ENCODE results near the gene APOL1. TPM values are rescaled to one million over a fixed set of nuclear protein-coding genes. Genes with fewer than 3 reads are reported as not detected.
"Not testable (repeated sequence)": the region's sequence is repeated elsewhere in the genome, so short reads cannot be mapped to it uniquely, and the experiment has no call there.

The APOL1 gene
- total RNA-seq, 2 donors from 2014 or later, result 19.6 to 22.9 TPM

GRCh38 chr22:36251979-36252608 lies 839 bp upstream of the APOL1 start:
- 91% methylated on average over 7 of the region's 7 CpGs for WGBS
- H3K9me3 ChIP-seq; H3K4me1 ChIP-seq (replicated peaks); DNase-seq (ENCODE audit: low spot score); intact Hi-C loops (cut with DNase I); H3K27me3 ChIP-seq (replicated peaks; ENCODE audit: insufficient read depth); H3K36me3 ChIP-seq; H3K4me3 ChIP-seq: not testable (repeated sequence)
- peak overlapping the region in 1 of 2 donors; percentile 83 for H3K27ac ChIP-seq

GRCh38 chr22:36253523-36254490 lies 874 bp downstream of the APOL1 start:
- Histone ChIP-seq H3K27me3 (replicated peaks; ENCODE audit: insufficient read depth) (no peaks in the 10 kb centered on the region), H3K9me3 (no peaks in the 10 kb centered on the region), H3K4me1 (replicated peaks) (peaks cover 3% of the 10 kb centered on the region), H3K27ac (peak overlapping the region; percentile 76 to 83), H3K4me3 (peak overlapping the region; percentile 40 to 42), H3K36me3 (no peaks in the 10 kb centered on the region)
- DNase-seq (ENCODE audit: low spot score), result peak; percentile 33
- TF ChIP-seq POLR2A (IDR thresholded peaks at IDR 0.05), result no peak
- intact Hi-C loops (cut with DNase I), result no loop called here
- 55% methylated on average over 7 of the region's 7 CpGs for WGBS

GRCh38 chr22:36255572-36255971 lies 2.6 kb downstream of the APOL1 start:
- DNase-seq (ENCODE audit: low spot score); H3K27me3 ChIP-seq (replicated peaks; ENCODE audit: insufficient read depth); H3K9me3 ChIP-seq; H3K4me3 ChIP-seq; H3K36me3 ChIP-seq; intact Hi-C loops (cut with DNase I); H3K4me1 ChIP-seq (replicated peaks): not testable (repeated sequence)
- peak overlapping the region in 1 of 2 donors; percentile 53 for H3K27ac ChIP-seq
- 83% methylated on average over 1 of the region's 5 CpGs for WGBS

- no peak for DNase-seq (ENCODE audit: low spot score)
- intact Hi-C loops (cut with DNase I), result no loop called here
- WGBS, result 86% methylated on average over 3 of the region's 3 CpGs
Observed at GRCh38 chr22:36256478-36256877, 3.5 kb downstream of the APOL1 start.

GRCh38 chr22:36257308-36257707 lies 4.4 kb downstream of the APOL1 start:
- intact Hi-C loops (cut with DNase I), result no loop called here

More at GRCh38 chr22:36256478-36256877, 3.5 kb downstream of the APOL1 start:
- Histone ChIP-seq H3K27ac (no peak overlapping the region), H3K4me1 (replicated peaks) (peaks cover 3% of the 10 kb centered on the region), H3K4me3 (no peak overlapping the region), H3K36me3 (no peaks in the 10 kb centered on the region), H3K9me3 (no peaks in the 10 kb centered on the region), H3K27me3 (replicated peaks; ENCODE audit: insufficient read depth) (no peaks in the 10 kb centered on the region)
- TF ChIP-seq POLR2A (IDR thresholded peaks at IDR 0.05) (no peak), POLR2AphosphoS5 (IDR thresholded peaks at IDR 0.05) (no peak)
- TF ChIP-seq, protein P1, sequence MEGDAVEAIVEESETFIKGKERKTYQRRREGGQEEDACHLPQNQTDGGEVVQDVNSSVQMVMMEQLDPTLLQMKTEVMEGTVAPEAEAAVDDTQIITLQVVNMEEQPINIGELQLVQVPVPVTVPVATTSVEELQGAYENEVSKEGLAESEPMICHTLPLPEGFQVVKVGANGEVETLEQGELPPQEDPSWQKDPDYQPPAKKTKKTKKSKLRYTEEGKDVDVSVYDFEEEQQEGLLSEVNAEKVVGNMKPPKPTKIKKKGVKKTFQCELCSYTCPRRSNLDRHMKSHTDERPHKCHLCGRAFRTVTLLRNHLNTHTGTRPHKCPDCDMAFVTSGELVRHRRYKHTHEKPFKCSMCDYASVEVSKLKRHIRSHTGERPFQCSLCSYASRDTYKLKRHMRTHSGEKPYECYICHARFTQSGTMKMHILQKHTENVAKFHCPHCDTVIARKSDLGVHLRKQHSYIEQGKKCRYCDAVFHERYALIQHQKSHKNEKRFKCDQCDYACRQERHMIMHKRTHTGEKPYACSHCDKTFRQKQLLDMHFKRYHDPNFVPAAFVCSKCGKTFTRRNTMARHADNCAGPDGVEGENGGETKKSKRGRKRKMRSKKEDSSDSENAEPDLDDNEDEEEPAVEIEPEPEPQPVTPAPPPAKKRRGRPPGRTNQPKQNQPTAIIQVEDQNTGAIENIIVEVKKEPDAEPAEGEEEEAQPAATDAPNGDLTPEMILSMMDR (IDR thresholded peaks at IDR 0.05), result no peak

More at GRCh38 chr22:36257308-36257707, 4.4 kb downstream of the APOL1 start:
- H3K4me1 ChIP-seq (replicated peaks), result peaks cover 3% of the 10 kb centered on the region
- no peaks in the 10 kb centered on the region for H3K9me3 ChIP-seq
- 83% methylated on average over 7 of the region's 8 CpGs for WGBS
- H3K36me3 ChIP-seq, result no peaks in the 10 kb centered on the region
- no peaks in the 10 kb centered on the region for H3K27me3 ChIP-seq (replicated peaks; ENCODE audit: insufficient read depth)
- H3K4me3 ChIP-seq, result no peak overlapping the region
- TF ChIP-seq POLR2AphosphoS5 (IDR thresholded peaks at IDR 0.05) (no peak), POLR2A (IDR thresholded peaks at IDR 0.05) (no peak)
- TF ChIP-seq, protein P1 (IDR thresholded peaks at IDR 0.05), result no peak
- H3K27ac ChIP-seq, result no peak overlapping the region
- no peak for DNase-seq (ENCODE audit: low spot score)

All from prostate gland (tissue), 2 donors.